Muscle of back (tissue), 11 donors: ENCODE results near the gene MVB12B. TPM values are rescaled to one million over a fixed set of nuclear protein-coding genes. Genes with fewer than 3 reads are reported as not detected.

Source experiments
- DNase-seq, 3 donors: peaks; one replicate each; pipeline versions ENCODE4 v3.0.0 to v3.0.0-alpha.2; 2013
- polyA plus RNA-seq, 10 donors: library from polyadenylated mRNA; unstranded; fragments of 120-200 nt; gene quantifications; one replicate each; pipeline ENCODE4 v1.2.1, GENCODE V29; 2013; ENCODE audit not compliant: insufficient read length in 10 of 10

Gene MVB12B
- polyA plus RNA-seq, 10 donors, result 13.3 to 18.1 (median 15.2) TPM

- DNase-seq, result no peak
Measured at GRCh38 chr9:126406075-126406667, 79.5 kb downstream of the MVB12B start.

- peak in 1 of 3 donors; percentile 43 for DNase-seq
Measured at GRCh38 chr9:126407114-126407870, 80.7 kb downstream of the MVB12B start.

- no peak for DNase-seq
Measured at GRCh38 chr9:126408004-126408403, 81.4 kb downstream of the MVB12B start.

- DNase-seq, result no peak
Measured at GRCh38 chr9:126410229-126410628, 83.6 kb downstream of the MVB12B start.

- DNase-seq, result no peak
Measured at GRCh38 chr9:126411225-126411947, 84.8 kb downstream of the MVB12B start.

GRCh38 chr9:126411948-126412284, 85.3 kb downstream of the MVB12B start:
- DNase-seq, result no peak

GRCh38 chr9:126412905-126413304, 86.3 kb downstream of the MVB12B start:
- DNase-seq, result no peak

GRCh38 chr9:126413391-126414068, 86.9 kb downstream of the MVB12B start:
- no peak for DNase-seq

- no peak for DNase-seq
Measured at GRCh38 chr9:126415741-126416370, 89.2 kb downstream of the MVB12B start.

- no peak for DNase-seq
Measured at GRCh38 chr9:126417043-126417442, 90.4 kb downstream of the MVB12B start.

- DNase-seq, result no peak
Measured at GRCh38 chr9:126417684-126418083, 91.1 kb downstream of the MVB12B start.

- DNase-seq, result no peak
Measured at GRCh38 chr9:126418608-126419007, 92.0 kb downstream of the MVB12B start.

- DNase-seq, result no peak
Measured at GRCh38 chr9:126419475-126419874, 92.8 kb downstream of the MVB12B start.

- no peak for DNase-seq
Measured at GRCh38 chr9:126420135-126420534, 93.5 kb downstream of the MVB12B start.

GRCh38 chr9:126420643-126421564, 94.3 kb downstream of the MVB12B start:
- DNase-seq, result no peak

GRCh38 chr9:126421567-126422428, 95.2 kb downstream of the MVB12B start:
- no peak for DNase-seq

- DNase-seq, result peak in 2 of 3 donors; percentile 48 to 65
Measured at GRCh38 chr9:126423142-126423915, 96.7 kb downstream of the MVB12B start.

- DNase-seq, result no peak
Measured at GRCh38 chr9:126423916-126424185, 97.2 kb downstream of the MVB12B start.

- DNase-seq, result no peak
Measured at GRCh38 chr9:126424511-126424910, 97.9 kb downstream of the MVB12B start.
